ENCODE data around the gene MGAT5.

The MGAT5 gene

GRCh38 chr2:134482766-134483340, 229.0 kb downstream of the MGAT5 start:
- DNase-seq, result no peak

GRCh38 chr2:134489732-134490384, 236.0 kb downstream of the MGAT5 start:
- DNase-seq, result no peak

GRCh38 chr2:134490559-134490958, 236.7 kb downstream of the MGAT5 start:
- no peak for DNase-seq

- DNase-seq, result no peak
Observed at GRCh38 chr2:134491022-134491421, 237.2 kb downstream of the MGAT5 start.

- DNase-seq, result no peak
Observed at GRCh38 chr2:134491771-134492441, 238.0 kb downstream of the MGAT5 start.

GRCh38 chr2:134493797-134494196, 239.9 kb downstream of the MGAT5 start:
- DNase-seq, result no peak

- DNase-seq, result no peak
Observed at GRCh38 chr2:134498654-134499053, 244.8 kb downstream of the MGAT5 start.

- no peak for DNase-seq
Observed at GRCh38 chr2:134499307-134499926, 245.5 kb downstream of the MGAT5 start.

- no peak for DNase-seq
Observed at GRCh38 chr2:134500211-134500935, 246.5 kb downstream of the MGAT5 start.

- no peak for DNase-seq
Observed at GRCh38 chr2:134501476-134502091, 247.7 kb downstream of the MGAT5 start.

GRCh38 chr2:134502104-134502503, 248.2 kb downstream of the MGAT5 start:
- DNase-seq, result no peak
